HG03175 (cell line): ENCODE results near the gene CCDC183.
"Not testable (repeated sequence)": the region's sequence is repeated elsewhere in the genome, so short reads cannot be mapped to it uniquely, and the experiment has no call there.

Source experiments
- ATAC-seq: cut with Tn5 transposase; IDR thresholded peaks from one replicate; pipeline ENCODE4 v1.9.1; 2021; ENCODE audit warnings: mild to moderate bottlenecking, moderate library complexity; ENCODE audit not compliant: unreplicated experiment

The CCDC183 gene

DNA sequence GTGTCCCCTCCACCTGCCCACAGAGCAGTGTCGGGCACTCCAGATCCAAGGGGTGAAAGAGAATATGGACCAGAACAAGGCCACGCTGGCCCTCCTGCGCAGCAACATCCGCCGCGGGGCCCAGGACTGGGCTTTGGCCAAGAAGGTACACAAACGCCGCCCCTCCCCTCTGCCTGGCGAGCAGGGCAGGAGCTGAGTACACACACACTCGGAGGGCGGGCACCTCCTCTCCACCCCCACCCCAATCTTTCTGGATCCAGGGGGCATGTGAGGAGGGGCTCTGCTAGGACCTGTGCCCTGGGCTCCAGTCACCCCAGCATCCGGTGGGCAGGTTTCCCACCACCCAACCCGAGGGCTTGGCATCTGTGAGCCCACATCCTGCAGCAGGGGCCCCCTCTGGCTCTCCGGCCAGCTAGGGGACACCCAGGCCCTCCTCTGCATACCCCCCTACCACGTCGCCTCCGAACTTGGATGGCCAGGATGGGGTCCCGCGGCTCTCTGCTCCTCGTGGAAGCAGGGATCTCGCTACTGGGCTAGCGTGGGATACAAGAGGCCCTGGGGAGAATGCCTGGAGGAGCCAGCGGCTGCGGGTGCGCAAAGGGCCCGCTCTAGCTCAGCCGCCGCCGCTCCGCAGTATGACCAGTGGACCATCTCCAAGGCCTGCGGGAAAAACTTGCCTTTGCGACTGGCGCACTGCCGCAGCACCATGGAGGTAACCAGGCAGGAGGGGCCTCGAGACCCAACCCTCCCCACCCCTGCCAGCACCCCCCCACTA is 3.1 kb downstream of the CCDC183 start:
- no peak for ATAC-seq

DNA sequence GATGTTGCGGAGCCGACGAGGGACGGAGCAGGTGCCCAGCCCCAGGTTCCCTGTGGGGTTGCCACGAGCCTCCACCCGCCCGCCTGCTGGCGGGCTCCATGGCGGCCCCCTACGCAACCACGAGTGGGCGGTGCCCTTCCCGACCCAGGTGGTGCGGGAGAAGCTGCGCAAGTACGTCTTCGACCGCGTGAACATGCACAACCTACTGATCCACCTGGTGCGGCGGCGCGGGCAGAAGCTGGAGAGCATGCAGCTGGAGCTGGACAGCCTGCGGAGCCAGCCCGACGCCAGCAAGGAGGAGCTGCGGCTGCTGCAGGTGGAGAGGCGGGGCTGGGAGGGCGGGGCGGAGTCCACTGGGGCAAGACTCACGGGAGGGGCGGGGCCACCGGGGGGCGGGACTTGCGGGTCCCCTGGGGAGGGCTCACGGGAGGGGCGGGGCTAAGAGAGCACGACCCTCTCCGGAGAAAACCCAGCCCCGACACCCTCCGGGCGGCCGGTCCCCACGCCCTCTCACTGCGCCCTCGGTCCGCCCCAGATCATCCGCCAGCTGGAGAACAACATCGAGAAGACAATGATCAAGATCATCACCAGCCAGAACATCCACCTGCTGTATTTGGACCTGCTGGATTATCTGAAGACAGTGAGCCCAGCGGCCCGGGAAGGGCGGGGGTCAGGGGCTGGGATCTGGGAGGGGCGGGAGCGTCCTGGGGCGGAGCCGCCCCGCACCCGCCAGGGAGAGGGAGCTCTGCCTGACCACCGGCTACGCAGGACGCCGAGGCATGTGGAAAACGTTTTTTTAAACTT is 3.9 kb downstream of the CCDC183 start:
- peak; percentile 51 for ATAC-seq

DNA sequence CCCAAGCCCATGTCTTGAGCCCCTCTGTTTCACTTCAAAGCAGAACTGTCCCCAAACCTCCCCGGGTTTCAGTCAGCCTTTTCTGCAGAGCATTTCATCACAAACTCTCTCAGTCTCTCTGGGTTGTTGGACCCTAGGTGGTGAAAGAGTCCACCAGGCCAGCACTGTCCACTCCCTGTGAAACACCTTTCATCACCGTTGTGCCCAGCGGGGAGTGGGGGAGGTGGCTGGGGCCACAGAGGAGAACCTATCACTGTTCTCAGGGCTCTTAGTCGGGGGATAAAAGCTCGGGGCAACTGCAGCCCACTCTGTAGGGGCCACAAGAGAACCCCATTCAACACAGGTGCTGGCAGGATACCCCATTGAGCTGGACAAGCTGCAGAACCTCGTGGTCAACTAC is 6.2 kb downstream of the CCDC183 start:
- ATAC-seq: no peak

DNA sequence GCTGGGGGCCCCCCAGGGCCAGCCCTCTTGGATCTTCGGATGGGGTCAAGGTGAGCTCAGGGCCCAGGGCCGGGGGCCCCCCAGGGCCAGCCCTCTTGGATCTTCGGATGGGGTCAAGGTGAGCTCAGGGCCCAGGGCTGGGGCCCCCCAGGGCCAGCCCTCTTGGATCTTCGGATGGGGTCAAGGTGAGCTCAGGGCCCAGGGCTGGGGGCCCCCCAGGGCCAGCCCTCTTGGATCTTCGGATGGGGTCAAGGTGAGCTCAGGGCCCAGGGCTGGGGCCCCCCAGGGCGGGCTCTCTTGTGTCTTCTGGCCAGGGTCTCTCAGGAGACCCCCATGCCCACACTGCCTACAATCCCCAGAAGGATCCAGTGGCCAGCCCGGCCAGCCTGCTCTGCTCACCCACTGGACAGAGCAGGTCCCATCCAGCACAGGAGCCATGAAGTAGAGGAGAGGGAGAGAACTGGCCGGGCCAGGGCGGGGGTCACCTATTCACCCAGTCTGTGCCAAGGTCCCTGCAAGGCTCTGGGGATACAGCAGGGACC is 6.9 kb downstream of the CCDC183 start:
- ATAC-seq: not testable (repeated sequence)

DNA sequence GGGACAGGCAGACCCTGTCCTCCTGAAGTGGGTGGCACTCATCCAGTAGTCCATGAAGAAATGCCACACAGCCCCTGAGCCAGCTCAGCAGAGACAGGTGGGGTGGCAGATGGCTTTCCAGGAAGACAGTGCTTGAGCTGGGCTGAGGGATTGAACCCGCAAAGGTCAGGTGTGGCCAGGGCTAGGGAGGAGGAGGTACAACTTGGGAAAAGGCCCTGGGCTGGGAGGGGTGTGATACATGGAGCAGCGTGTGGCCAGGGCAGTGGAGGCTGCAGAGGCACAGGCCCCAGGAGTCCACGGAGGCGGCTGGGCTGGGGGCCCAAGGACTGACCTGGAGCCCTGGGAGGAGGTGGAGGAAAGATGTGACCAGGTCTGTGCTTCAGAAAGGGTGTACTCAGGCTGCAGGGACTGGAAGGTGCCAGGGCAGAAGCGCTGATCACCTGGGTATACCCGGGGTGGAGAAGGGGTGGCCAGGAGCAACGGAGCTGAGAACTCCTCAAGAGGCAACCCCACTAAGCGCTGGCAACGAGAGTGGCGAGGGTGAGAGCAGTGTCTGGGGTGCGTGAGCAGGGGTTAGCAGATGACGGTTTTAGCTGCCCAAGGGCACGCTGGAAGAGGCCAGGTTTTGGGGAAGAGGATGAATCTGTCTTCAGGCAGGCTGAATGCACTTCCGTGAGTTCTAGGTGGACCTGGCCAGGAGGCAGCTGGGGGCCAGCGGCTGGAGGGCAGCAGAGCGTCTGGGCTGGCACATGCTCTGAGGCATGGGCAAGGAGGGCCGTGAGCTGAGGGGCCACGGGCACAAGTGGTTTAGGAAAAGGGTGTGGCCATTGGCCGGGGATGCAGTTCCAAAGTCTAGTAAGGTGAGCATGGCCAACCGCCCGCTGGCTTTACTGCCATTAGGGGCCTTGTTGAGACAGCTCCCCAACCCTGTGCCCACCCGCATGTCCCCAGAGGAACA is 7.7 kb downstream of the CCDC183 start:
- no peak for ATAC-seq

DNA sequence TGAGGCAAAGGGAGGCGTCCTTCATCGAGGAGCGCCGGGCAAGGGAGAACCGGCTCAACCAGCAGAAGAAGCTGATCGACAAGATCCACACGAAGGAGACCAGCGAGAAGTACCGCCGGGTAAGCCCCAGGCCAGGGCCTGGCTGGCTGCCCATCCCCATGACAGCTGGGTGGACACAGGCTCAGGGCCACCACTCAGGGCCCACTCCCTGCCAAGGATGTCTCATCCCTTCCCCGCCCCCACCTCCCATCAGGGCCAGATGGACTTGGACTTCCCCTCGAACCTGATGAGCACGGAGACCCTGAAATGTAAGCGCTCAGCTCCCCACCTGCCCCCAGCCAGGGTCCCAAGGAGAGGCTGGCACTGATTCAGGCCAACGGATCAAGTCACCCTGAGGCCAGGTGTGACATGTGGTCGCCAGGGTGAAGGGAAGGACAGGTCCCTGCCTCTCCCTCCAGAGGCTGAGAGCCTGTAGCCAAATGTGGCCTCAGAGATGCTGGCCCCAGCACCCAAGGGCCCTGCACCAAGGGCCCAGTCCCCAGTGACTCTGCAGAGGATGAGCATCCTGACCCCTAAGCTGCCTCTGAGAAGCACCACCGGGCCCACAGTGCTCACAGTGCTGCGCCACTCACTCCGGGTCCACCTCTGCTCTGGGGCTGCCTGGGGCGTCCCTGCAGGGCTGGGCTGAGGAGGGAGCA is 8.5 kb downstream of the CCDC183 start:
- ATAC-seq: no peak

DNA sequence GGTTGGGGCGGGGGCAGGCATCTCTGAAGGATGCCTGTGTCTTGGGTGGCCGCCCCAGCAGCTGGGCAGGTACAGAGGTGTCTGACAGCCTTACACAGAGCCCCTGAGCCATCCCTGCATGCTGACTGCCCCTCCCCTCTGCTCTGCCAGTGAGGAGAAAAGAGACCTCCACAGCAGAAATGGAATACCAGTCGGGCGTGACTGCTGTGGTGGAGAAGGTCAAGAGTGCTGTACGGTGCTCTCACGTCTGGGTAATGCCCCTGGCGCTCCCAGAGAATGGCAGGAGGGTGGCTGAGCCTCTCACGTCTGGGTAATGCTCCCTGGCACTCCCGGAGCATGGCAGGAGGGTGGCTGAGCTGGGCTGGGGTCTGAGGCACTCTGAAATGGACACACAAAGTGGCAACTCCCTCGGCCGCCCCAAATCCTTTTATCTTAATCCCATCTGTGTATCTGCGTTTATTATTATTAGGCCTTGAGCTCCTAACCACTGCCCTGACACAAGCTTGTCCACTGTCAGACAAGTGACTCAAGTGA is 9.1 kb downstream of the CCDC183 start:
- ATAC-seq: no peak

DNA sequence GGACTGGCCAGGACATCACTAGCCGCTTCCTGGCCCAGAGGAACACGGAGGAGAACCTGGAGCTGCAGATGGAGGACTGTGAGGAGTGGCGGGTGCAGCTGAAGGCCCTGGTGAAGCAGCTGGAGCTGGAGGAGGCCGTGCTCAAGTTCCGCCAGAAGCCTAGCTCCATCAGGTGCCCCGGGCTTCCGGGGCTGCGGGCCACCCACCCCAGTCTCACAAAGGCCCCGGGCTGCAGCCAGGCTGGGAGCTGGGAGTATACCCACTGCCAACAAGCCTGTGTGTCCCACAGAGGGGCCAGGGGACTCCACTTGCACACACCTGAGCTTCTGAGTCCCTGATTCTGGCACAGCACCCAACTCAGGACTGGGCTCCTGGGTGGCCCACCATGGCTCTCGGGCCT is 9.9 kb downstream of the CCDC183 start:
- ATAC-seq: no peak

DNA sequence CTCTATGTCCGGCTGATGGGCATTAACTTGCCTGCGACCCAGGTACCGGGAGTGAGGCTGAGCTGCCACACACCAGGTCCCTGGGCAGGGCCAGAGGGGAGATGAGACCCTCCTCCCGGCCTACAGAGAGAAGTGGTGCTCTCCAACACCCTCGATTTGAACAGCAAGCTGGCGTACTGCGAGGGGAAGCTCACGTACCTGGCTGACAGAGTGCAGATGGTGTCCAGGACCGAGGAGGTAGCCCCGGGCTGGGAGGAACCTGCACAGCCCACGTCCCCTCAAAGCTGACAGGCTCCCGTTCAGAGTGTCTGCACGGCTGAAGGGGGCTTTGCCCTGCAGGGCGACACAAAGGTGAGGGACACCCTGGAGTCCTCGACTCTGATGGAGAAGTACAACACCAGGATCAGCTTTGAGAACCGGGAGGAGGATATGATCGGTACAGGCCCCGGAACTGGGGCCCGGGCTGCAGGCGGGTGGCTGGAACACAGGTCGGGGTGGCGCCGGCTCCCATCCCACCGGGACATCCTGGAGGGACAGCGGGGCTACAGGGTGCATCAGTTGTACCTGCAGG is 10.6 kb downstream of the CCDC183 start:
- no peak for ATAC-seq

DNA sequence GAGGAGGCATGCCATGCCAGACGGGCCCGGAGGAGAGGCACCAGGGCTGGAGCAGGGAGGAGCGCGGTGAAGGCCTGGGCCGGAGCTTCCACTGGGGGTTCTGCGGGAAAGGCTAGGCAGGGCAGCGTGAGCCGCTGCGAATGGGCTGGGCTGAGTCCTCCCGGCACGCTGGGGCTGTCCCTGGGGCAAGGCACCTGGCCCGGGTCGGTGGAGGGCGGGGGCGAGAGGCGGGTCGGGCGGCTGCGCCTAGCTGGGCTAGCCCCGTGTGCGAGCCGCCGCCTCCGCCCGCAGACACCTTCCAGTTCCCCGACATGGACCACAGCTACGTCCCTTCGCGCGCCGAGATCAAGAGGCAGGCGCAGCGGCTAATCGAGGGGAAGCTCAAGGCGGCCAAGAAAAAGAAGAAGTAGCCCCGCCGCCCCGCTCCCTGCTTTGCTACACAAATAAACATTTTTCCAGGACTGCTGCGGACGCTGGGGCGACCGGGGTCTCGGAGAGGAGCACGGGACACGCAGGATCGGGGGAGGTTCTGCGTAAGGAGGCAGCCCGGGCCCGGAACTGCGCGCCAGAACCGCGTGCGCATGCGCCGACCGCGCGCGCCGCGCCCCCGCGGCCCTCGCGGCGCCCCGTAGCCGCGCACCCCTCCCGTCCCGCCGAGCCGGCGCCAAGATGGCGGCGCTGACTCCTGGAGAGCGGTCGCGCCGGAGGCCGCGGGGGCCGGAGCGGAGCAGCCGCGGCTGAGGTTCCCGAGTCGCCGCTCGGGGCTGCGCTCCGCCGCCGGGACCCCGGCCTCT is 11.3 kb downstream of the CCDC183 start, which contains the start of gene RABL6:
TSS of gene RABL6 (plus strand) at position 668 of the 794 bp plus-strand sequence. CDS start 249 bp downstream, outside the sequence.
- peak; percentile 85 for ATAC-seq

DNA sequence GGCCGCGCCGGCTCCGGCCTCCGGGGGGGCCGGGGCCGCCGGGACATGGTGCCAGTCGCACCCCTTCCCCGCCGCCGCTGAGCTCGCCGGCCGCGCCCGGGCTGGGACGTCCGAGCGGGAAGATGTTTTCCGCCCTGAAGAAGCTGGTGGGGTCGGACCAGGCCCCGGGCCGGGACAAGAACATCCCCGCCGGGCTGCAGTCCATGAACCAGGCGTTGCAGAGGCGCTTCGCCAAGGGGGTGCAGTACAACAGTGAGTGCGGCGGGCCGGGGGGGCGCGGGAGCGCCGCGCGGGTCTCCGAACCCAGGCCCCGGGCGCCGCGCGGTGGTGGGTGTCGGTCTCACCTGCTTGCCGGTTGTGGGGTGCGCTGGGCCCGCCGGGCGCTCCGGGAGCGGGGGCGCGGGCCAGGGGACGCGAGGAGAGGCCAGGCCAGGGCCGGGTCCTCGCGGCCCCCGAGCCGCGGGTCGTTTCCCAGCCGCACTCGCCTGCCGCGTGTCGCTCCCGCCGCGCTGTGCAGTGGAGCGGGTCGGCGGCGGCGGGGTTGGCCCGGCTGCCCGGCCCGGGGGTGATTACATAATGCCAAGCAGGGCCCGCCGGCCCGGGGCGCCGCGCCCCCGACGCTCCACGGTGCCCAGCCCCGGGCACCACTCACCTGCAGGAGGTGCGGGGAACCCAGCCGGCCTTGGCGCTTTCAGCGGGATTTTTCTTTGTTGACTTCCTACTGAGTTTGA is 12.1 kb downstream of the CCDC183 start:
- peak; percentile 30 for ATAC-seq

DNA sequence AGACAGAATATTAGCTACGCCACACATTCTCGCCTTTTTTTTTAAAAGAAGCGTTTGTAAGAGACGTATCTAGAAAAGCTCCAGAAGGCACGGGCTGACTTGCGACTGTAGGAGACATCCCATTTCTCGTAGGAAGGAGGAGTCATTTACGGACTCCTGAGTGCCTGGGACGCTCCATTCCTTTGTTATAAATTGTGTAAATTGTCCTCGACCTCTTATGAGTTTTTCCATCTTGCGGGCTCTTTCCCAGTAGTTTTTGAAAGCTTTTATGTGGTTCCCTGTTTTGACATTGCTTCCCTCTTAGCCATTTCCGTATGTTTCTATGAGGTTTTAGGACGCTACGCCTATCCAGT is 12.6 kb downstream of the CCDC183 start:
- no peak for ATAC-seq

DNA sequence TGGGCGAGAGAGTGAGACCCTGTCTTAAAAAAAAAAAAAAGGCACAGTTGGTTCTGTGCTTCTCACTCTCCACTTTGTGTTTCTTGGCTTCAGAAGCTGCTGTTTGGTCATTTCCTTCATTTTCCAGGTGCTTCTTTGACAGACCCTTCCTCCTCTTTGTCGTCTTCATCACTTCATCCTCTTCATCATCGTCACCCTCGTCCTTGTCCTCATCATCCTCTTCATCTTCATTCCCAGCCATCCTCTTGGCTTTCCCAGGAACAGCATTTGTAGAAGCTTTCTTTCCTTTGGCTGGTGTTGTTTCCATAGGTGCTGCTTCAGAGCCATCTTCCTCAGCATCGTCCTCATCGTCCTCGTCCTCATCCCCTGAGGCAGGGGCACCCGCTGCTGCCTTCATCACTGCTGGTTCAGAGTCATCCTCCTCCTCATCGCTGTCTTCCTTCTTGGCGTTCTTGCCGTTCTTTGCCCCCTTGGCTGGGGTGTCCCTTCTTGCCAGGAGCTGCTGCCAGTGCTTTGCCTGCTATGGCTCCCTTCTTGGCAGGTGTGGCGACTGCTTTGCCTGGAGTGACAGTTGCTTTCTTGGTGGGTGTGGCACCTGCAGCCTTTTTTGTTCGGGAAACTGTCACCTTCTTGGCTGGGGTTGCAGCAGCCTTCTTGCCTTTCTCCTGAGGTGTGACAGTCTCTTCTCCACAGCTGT is 18.7 kb downstream of the CCDC183 start:
- ATAC-seq: no peak

DNA sequence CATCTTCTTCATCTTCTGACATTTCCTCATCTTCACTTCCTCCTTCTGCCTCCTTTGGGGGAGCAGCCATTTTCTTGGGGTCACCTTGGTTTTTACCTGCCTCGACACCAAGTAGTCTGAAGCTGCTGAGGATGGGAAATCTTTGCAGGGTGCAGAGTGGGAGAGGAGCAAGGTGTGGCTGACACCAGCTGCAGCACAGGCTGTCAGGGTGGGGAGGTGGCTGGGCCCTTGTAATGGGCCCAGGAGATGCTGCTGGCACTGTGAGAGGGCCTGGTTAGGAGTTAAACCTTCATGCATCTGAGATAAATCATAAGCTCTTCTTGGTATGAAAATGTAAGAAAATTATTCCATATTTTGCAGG is 19.3 kb downstream of the CCDC183 start:
- ATAC-seq: no peak

DNA sequence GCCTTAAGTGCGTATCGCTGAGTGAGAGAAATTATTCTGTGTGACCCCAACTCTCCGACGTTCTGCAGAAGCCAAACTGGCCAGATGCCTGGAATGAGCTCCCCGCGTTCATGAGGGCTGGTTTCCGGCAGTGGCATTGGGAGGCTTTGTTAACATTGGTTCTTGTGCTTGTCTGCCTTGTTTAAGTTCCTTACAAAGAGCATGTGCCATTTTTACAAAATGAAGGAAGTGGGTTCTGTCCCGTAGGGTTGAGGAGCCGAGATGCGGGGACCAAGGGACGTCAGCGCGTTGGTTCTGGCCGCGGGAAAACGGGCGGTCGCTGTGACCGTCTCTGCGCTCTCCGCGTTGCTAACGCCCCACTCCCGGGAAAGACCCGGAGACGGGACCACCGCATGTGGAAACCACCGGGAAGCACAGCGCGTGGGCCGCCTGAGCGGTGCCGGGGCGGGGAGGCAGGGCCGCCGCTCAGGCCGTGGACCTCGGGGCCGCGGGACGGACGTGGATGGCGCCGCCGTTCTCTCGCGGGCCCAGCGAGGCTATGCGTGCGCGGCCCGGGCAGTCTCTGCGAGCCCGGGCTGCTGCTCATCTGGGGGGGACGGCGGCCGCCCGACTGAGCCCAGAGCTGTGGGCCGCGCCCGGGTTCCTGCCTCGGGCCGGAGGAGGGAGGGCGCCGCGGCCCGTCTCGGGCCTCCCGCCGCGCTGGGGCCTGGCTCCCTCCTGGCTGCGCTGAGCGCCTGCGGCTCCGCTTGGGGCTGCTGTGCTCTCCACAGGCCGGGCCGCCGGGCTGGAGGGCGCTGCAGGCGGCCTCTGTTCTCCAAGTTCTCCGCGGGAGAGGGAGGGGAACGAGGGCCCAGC is 25.1 kb downstream of the CCDC183 start:
- ATAC-seq: no peak

DNA sequence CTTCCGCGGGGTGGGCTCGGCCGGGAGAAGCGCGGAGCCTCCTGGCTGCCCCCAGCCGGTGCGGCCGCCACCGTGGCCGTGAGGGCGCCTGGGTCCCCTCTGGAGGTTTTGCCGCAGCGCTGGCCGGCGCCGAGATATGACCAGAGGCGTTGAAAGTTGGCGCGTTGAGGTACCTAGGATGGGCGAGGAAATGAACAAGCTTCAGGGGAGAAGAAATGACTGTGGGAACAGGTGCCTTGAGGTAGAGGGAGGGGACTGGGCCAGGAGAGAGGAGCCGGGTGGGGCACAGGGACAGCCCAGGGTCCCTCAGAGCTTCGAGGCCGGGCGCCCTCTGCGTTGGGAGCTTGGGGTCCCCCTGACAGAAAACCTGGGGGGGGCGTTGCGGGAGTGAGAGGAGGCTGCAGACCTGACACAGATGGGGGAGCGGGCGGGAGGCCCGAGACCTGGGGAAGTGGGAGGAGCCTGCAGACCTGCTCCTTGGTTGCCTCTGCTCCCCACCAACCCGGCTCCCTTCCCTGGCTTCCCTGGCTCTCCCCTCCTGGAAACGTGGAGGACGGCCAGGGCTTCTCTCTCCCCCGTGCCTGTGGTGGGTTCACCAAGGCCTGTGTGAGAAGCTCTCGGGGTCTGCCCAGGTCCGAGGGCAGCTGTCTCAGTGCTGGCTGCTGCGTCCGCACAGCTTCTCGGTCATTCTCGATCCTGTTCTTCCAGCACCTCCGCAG is 25.8 kb downstream of the CCDC183 start:
- no peak for ATAC-seq
